ENCODE results near the gene SPOCK1. TPM values are rescaled to one million over a fixed set of nuclear protein-coding genes. Genes with fewer than 3 reads are reported as not detected.
"Not testable (repeated sequence)": the region's sequence is repeated elsewhere in the genome, so short reads cannot be mapped to it uniquely, and the experiment has no call there.

The SPOCK1 gene
- total RNA-seq, 1 donor from 2014 or later, result 3.7 TPM

DNA sequence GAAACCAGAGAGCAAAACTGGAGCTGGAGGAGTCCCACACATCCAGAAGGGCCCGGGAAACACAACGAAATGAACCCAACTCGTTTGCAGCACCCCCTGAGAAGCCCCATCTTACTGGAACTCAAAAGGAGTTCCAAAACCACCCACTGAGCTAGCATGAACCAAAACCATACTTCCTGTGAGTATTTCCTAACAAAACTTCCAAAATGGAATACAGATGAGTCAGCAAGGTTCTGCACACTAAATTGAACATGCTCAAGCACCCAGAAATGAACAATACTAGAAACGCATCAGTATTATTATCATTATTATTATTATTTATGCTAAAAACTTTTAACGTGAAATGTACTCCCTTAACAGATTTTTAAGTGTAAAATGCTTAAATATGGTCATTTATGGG is 8.0 kb upstream of the SPOCK1 start:
- Histone ChIP-seq H3K9me3 (ENCODE audit: control insufficient read depth in 3 of 3, low read length in 3 of 3) (no peaks in the 10 kb centered on the region), H3K36me3 (ENCODE audit: control insufficient read depth in 3 of 3, insufficient read depth in 3 of 3, low read length in 3 of 3) (no peaks in the 10 kb centered on the region), H3K4me1 (ENCODE audit: control insufficient read depth in 3 of 3, insufficient read depth in 3 of 3, low read length in 3 of 3) (no peaks in the 10 kb centered on the region), H3K9ac (ENCODE audit: low read depth in 1 of 3, low read length in 3 of 3) (no peak overlapping the region), H3K4me3 (ENCODE audit: low read length in 3 of 3) (no peak overlapping the region), H3K27ac (ENCODE audit: low read depth, low read length) (no peak overlapping the region), H3K27me3 (ENCODE audit: control insufficient read depth in 3 of 3, insufficient read depth in 3 of 3, low read length in 3 of 3) (peaks cover 0 to 7% (median 7%) of the 10 kb centered on the region in 3 donors)

DNA sequence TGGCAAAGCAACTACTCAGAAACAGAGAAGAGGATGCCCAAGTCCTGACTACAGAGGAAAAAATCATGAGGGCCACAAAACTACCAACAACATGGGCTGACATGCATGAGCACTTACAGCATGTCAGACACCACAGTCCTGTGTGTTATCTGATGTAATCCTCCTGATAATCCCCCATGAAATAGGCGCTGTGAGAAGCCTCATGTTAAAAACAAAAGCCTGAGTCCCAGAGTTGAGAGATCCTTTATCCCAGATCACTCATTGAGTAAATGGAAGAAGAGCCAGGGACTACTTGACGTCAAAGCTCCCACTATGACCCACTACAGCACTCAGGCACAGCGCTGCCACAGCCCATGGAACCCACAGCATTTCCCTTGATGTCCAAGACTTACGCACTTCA is 7.2 kb upstream of the SPOCK1 start:
- Histone ChIP-seq H3K36me3 (ENCODE audit: control insufficient read depth in 3 of 3, insufficient read depth in 3 of 3, low read length in 3 of 3) (no peaks in the 10 kb centered on the region), H3K27me3 (ENCODE audit: control insufficient read depth in 3 of 3, insufficient read depth in 3 of 3, low read length in 3 of 3) (peaks cover 0 to 8% (median 7%) of the 10 kb centered on the region in 3 donors)

DNA sequence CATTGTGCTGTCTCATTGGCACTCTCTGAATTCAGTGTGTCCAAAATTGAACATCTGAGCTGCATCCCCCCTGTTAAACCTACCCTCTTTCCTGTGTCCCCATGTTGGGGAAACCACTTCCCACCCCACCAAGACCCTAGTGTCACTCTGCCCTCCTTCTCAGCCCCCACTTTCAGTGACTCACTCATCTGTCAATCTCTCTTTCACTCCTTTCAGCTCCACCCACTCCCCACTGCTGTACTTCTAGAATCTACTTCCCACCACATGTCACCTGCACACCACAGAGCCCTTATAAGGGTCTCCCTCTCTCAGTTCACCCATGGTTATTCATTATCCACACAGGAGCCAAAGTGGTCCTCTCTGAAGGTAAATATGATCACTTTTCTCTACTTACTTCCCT is 5.8 kb upstream of the SPOCK1 start:
- H3K4me3 ChIP-seq (ENCODE audit: low read length in 3 of 3), result no peak overlapping the region
- H3K36me3 ChIP-seq (ENCODE audit: control insufficient read depth in 3 of 3, insufficient read depth in 3 of 3, low read length in 3 of 3), result no peaks in the 10 kb centered on the region

More for the DNA sequence above, 7.2 kb upstream of the SPOCK1 start:
- no peak overlapping the region for H3K4me3 ChIP-seq (ENCODE audit: low read length in 3 of 3)
- no peaks in the 10 kb centered on the region for H3K4me1 ChIP-seq (ENCODE audit: control insufficient read depth in 3 of 3, insufficient read depth in 3 of 3, low read length in 3 of 3)
- H3K9ac ChIP-seq (ENCODE audit: low read depth in 1 of 3, low read length in 3 of 3), result no peak overlapping the region
- H3K27ac ChIP-seq (ENCODE audit: low read depth, low read length), result no peak overlapping the region
- no peaks in the 10 kb centered on the region for H3K9me3 ChIP-seq (ENCODE audit: control insufficient read depth in 3 of 3, low read length in 3 of 3)

DNA sequence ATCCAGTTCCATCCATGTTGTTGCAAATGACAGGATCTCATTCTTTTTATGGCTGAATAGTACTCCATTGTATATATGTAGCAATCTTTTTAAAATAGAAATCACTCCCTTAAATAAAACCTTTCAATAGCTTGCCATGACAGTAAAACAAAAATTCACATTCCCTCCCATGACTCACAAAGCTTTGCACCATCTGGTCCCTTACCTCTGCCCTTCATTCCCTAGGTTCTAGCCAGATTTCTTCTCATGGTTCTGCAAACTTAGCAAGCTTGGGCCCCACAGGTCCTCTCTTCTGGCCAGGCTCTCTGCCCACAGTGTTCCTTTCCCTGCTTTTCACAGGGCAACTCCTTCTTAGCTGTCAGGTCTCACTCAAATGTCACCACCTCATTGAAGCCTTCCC is 4.3 kb upstream of the SPOCK1 start:
- H3K27ac ChIP-seq (ENCODE audit: low read depth, low read length), result no peak overlapping the region
- H3K4me3 ChIP-seq (ENCODE audit: low read length in 3 of 3), result no peak overlapping the region
- peaks cover 0 to 4% (median 3%) of the 10 kb centered on the region in 3 donors for H3K4me1 ChIP-seq (ENCODE audit: control insufficient read depth in 3 of 3, insufficient read depth in 3 of 3, low read length in 3 of 3)
- H3K9ac ChIP-seq (ENCODE audit: low read depth in 1 of 3, low read length in 3 of 3), result no peak overlapping the region
- no peaks in the 10 kb centered on the region for H3K9me3 ChIP-seq (ENCODE audit: control insufficient read depth in 3 of 3, low read length in 3 of 3)
- peaks cover 0 to 13% (median 10%) of the 10 kb centered on the region in 3 donors for H3K27me3 ChIP-seq (ENCODE audit: control insufficient read depth in 3 of 3, insufficient read depth in 3 of 3, low read length in 3 of 3)
- no peaks in the 10 kb centered on the region for H3K36me3 ChIP-seq (ENCODE audit: control insufficient read depth in 3 of 3, insufficient read depth in 3 of 3, low read length in 3 of 3)

More for the DNA sequence above, 5.8 kb upstream of the SPOCK1 start:
- H3K27me3 ChIP-seq (ENCODE audit: control insufficient read depth in 3 of 3, insufficient read depth in 3 of 3, low read length in 3 of 3), result peaks cover 0 to 9% (median 7%) of the 10 kb centered on the region in 3 donors
- H3K27ac ChIP-seq (ENCODE audit: low read depth, low read length), result no peak overlapping the region
- no peaks in the 10 kb centered on the region for H3K4me1 ChIP-seq (ENCODE audit: control insufficient read depth in 3 of 3, insufficient read depth in 3 of 3, low read length in 3 of 3)
- H3K9ac ChIP-seq (ENCODE audit: low read depth in 1 of 3, low read length in 3 of 3), result no peak overlapping the region
- no peaks in the 10 kb centered on the region for H3K9me3 ChIP-seq (ENCODE audit: control insufficient read depth in 3 of 3, low read length in 3 of 3)

DNA sequence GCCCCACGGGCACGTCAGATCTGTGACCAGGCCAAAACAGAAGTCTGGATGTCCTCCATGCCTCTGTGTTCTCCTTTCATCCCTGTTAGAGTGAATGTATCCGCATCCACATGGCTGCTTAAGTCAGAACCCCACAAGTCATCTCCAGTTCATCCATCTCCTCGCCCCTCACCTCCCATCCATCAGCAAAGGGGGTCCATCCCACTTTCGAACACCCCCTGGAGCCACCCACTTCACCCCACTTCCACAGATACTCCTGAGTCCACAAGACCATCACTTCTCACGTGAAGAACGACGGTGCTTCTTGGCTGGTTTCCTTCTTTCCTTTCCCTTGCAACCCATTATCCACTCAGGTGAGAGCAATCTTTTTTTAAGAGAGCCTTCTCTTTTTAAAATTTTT is 3.5 kb upstream of the SPOCK1 start:
- Histone ChIP-seq H3K36me3 (ENCODE audit: control insufficient read depth in 3 of 3, insufficient read depth in 3 of 3, low read length in 3 of 3) (no peaks in the 10 kb centered on the region), H3K9ac (ENCODE audit: low read depth in 1 of 3, low read length in 3 of 3) (no peak overlapping the region), H3K27me3 (ENCODE audit: control insufficient read depth in 3 of 3, insufficient read depth in 3 of 3, low read length in 3 of 3) (peaks cover 0 to 17% (median 11%) of the 10 kb centered on the region in 3 donors)

DNA sequence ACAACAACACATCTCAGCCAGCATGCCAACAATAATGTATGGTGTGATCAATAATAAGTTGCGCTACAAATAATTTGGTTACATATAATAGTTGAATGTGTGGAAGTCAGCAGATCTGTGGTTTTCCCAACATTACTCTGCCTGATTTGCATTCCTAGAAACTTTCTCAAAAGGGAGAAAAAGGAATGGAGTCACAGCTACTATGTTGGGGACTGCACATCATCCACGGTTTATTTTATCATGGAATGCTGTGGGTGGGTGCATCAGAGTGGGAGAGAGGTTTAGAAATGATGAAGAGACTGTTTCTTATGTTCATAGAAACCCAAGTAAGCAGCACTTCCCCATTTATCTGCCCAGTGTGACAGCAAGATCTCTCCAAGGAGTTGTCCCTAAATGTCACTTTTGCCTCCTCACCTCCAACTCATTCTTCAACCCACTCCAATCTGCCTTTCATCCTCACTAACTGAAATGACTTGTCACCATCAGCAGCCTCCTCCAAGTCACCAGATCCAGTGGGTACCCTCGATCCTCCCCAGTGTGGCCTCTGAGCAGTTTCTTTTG is 2.8 kb upstream of the SPOCK1 start:
- H3K27me3 ChIP-seq (ENCODE audit: control insufficient read depth in 3 of 3, insufficient read depth in 3 of 3, low read length in 3 of 3), result peaks cover 0 to 20% (median 11%) of the 10 kb centered on the region in 3 donors
- H3K9me3 ChIP-seq (ENCODE audit: control insufficient read depth in 3 of 3, low read length in 3 of 3), result no peaks in the 10 kb centered on the region
- no peak overlapping the region for H3K27ac ChIP-seq (ENCODE audit: low read depth, low read length)
- peaks cover 7 to 12% (median 10%) of the 10 kb centered on the region in 3 donors for H3K4me1 ChIP-seq (ENCODE audit: control insufficient read depth in 3 of 3, insufficient read depth in 3 of 3, low read length in 3 of 3)
- H3K9ac ChIP-seq (ENCODE audit: low read depth in 1 of 3, low read length in 3 of 3), result no peak overlapping the region
- no peaks in the 10 kb centered on the region for H3K36me3 ChIP-seq (ENCODE audit: control insufficient read depth in 3 of 3, insufficient read depth in 3 of 3, low read length in 3 of 3)
- no peak overlapping the region for H3K4me3 ChIP-seq (ENCODE audit: low read length in 3 of 3)

More for the DNA sequence above, 3.5 kb upstream of the SPOCK1 start:
- Histone ChIP-seq H3K9me3 (ENCODE audit: control insufficient read depth in 3 of 3, low read length in 3 of 3) (no peaks in the 10 kb centered on the region), H3K4me3 (ENCODE audit: low read length in 3 of 3) (no peak overlapping the region), H3K4me1 (ENCODE audit: control insufficient read depth in 3 of 3, insufficient read depth in 3 of 3, low read length in 3 of 3) (peaks cover 3 to 8% (median 7%) of the 10 kb centered on the region in 3 donors), H3K27ac (ENCODE audit: low read depth, low read length) (no peak overlapping the region)

DNA sequence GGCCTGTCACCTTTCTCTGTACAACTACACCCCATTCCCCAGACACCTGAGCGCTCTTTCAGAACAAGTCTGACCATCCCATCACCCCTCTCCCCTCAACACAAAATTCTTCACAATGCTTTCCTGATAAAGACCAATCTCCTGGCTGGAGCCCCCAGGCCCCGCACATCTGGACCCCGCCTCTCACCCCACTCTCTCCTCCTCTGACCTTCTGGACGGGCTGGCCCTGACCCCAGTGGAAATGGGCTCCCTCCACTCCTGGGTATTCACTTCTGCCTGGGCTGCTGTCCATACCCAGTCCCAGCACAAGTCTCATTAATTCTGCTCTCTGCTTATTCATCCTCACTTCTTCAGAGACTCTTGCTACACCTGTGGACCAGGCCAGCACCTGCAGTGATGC is 2.1 kb upstream of the SPOCK1 start:
- peaks cover 0 to 20% (median 11%) of the 10 kb centered on the region in 3 donors for H3K27me3 ChIP-seq (ENCODE audit: control insufficient read depth in 3 of 3, insufficient read depth in 3 of 3, low read length in 3 of 3)
- peaks cover 7 to 12% (median 10%) of the 10 kb centered on the region in 3 donors for H3K4me1 ChIP-seq (ENCODE audit: control insufficient read depth in 3 of 3, insufficient read depth in 3 of 3, low read length in 3 of 3)
- H3K9me3 ChIP-seq (ENCODE audit: control insufficient read depth in 3 of 3, low read length in 3 of 3), result no peaks in the 10 kb centered on the region
- no peak overlapping the region for H3K4me3 ChIP-seq (ENCODE audit: low read length in 3 of 3)
- no peak overlapping the region for H3K9ac ChIP-seq (ENCODE audit: low read depth in 1 of 3, low read length in 3 of 3)
- no peaks in the 10 kb centered on the region for H3K36me3 ChIP-seq (ENCODE audit: control insufficient read depth in 3 of 3, insufficient read depth in 3 of 3, low read length in 3 of 3)
- no peak overlapping the region for H3K27ac ChIP-seq (ENCODE audit: low read depth, low read length)

DNA sequence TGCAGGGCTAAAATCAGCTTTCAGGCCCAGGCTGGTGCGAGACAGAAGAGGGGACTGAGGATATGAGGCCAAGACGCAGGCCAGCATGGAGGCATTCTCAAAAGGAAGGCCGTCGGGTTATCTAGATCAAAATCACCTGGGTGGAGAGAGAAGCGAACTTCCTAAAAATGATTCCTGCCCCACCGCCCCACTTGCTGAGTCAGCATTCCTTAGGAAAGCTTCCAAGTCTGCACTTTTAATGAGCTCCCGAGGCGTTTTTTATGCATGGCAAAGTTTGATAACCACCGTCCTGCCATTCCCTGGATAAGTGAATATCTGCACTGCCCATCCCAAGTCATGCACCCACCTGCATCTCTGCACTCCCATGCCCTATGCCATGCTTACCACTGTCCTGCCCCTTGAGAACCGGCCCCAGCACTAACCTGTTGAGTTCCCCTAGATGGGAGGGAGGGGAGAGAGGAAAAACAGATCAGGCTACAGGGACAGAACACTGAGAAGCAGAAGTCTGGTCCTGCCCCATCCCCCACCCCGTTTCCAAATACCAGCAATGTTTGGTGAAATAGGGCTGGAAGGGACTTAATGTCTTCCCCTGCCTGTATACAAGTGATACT is 1.6 kb upstream of the SPOCK1 start:
- Histone ChIP-seq H3K9me3 (ENCODE audit: control insufficient read depth in 3 of 3, low read length in 3 of 3) (no peaks in the 10 kb centered on the region), H3K9ac (ENCODE audit: low read depth in 1 of 3, low read length in 3 of 3) (no peak overlapping the region), H3K4me1 (ENCODE audit: control insufficient read depth in 3 of 3, insufficient read depth in 3 of 3, low read length in 3 of 3) (peaks cover 7 to 12% (median 10%) of the 10 kb centered on the region in 3 donors), H3K4me3 (ENCODE audit: low read length in 3 of 3) (no peak overlapping the region), H3K27ac (ENCODE audit: low read depth, low read length) (no peak overlapping the region), H3K27me3 (ENCODE audit: control insufficient read depth in 3 of 3, insufficient read depth in 3 of 3, low read length in 3 of 3) (peaks cover 0 to 20% (median 11%) of the 10 kb centered on the region in 3 donors), H3K36me3 (ENCODE audit: control insufficient read depth in 3 of 3, insufficient read depth in 3 of 3, low read length in 3 of 3) (no peaks in the 10 kb centered on the region)

DNA sequence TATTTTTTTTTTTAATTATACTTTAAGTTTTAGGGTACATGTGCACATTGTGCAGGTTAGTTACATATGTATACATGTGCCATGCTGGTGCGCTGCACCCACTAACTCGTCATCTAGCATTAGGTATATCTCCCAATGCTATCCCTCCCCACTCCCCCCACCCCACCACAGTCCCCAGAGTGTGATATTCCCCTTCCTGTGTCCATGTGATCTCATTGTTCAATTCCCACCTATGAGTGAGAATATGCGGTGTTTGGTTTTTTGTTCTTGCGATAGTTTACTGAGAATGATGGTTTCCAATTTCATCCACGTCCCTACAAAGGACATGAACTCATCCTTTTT is 351 bp upstream of the SPOCK1 start:
- not testable (repeated sequence) for H3K36me3 ChIP-seq (ENCODE audit: control insufficient read depth in 3 of 3, insufficient read depth in 3 of 3, low read length in 3 of 3); H3K9ac ChIP-seq (ENCODE audit: low read depth in 1 of 3, low read length in 3 of 3); H3K9me3 ChIP-seq (ENCODE audit: control insufficient read depth in 3 of 3, low read length in 3 of 3); H3K4me3 ChIP-seq (ENCODE audit: low read length in 3 of 3); H3K27ac ChIP-seq (ENCODE audit: low read depth, low read length)
- H3K4me1 ChIP-seq (ENCODE audit: control insufficient read depth in 3 of 3, insufficient read depth in 3 of 3, low read length in 3 of 3), result peaks cover 7 to 12% (median 10%) of the 10 kb centered on the region in 3 donors
- H3K27me3 ChIP-seq (ENCODE audit: control insufficient read depth in 3 of 3, insufficient read depth in 3 of 3, low read length in 3 of 3), result peaks cover 0 to 20% (median 11%) of the 10 kb centered on the region in 3 donors

DNA sequence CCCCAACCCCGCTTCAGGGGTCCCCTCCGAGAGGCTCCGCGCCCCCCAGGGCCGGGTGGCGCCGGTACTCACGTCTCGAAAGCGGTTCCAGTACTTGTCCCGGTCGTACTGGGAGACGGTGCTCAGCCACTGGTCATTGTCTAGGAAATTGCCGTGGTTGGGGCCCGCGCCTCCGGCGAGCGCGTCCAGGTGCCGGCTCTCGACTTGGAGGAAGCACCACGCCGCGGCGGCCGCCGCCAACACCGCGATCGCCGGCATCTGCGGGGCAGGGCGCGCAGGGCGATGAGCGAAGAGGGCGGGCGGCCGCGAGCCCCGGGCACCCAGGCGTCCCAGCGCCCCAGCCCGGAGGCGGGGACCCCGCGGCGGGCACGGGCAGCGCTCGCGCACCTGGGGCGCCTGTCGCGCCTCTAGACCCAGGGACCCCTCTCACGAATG is 808 bp downstream of the SPOCK1 start:
- Histone ChIP-seq H3K9me3 (ENCODE audit: control insufficient read depth in 3 of 3, low read length in 3 of 3) (no peaks in the 10 kb centered on the region), H3K36me3 (ENCODE audit: control insufficient read depth in 3 of 3, insufficient read depth in 3 of 3, low read length in 3 of 3) (no peaks in the 10 kb centered on the region), H3K27ac (ENCODE audit: low read depth, low read length) (no peak overlapping the region), H3K4me1 (ENCODE audit: control insufficient read depth in 3 of 3, insufficient read depth in 3 of 3, low read length in 3 of 3) (peaks cover 7 to 12% (median 10%) of the 10 kb centered on the region in 3 donors), H3K27me3 (ENCODE audit: control insufficient read depth in 3 of 3, insufficient read depth in 3 of 3, low read length in 3 of 3) (peaks cover 0 to 20% (median 7%) of the 10 kb centered on the region in 3 donors), H3K4me3 (ENCODE audit: low read length in 3 of 3) (peak overlapping the region in 2 of 3 donors; percentile 70 to 71), H3K9ac (ENCODE audit: low read depth in 1 of 3, low read length in 3 of 3) (peak overlapping the region in 2 of 3 donors; percentile 69 to 76)
